KMS-11 (cell line): ENCODE data around the gene SLC6A6.

Experiments
- H2AFZ ChIP-seq: fragments of 200-600 bp; sonication (generic); 2 replicates; pipeline ENCODE4 v1.6.1; 2016; ENCODE audit warnings: antibody characterized with exemption, mixed run types, low read depth
- H3K27ac ChIP-seq: fragments of 200-600 bp; sonication (generic); 2 replicates; pipeline ENCODE4 v1.6.1; 2016; ENCODE audit warnings: mild to moderate bottlenecking, mixed run types
- H3K27me3 ChIP-seq: fragments of 200-600 bp; sonication (generic); 2 replicates; pipeline ENCODE4 v1.6.1; 2017; ENCODE audit warnings: mild to moderate bottlenecking, low read depth, mixed run types, moderate library complexity; ENCODE audit not compliant: insufficient read depth
- H3K36me3 ChIP-seq: fragments of 200-600 bp; sonication (generic); 2 replicates; pipeline ENCODE4 v1.6.1; 2017; ENCODE audit warnings: mild to moderate bottlenecking, mixed run types; ENCODE audit not compliant: insufficient read depth
- H3K4me1 ChIP-seq: fragments of 200-600 bp; sonication (generic); 2 replicates; pipeline ENCODE4 v1.6.1; 2016; ENCODE audit warnings: mild to moderate bottlenecking, low read depth, mixed run types; ENCODE audit not compliant: poor library complexity, severe bottlenecking
- H3K4me2 ChIP-seq: fragments of 200-600 bp; sonication (generic); 2 replicates; pipeline ENCODE4 v1.7.0; 2016; ENCODE audit warnings: mild to moderate bottlenecking, mixed run types
- H3K4me3 ChIP-seq: fragments of 200-600 bp; sonication (generic); IDR thresholded peaks from 2 replicates; pipeline ENCODE4 v1.6.1; 2017; ENCODE audit warnings: low read depth, low read length, mixed read lengths; ENCODE audit not compliant: insufficient read depth
- H3K79me2 ChIP-seq: fragments of 200-600 bp; sonication (generic); 2 replicates; pipeline ENCODE4 v1.6.1; 2016; ENCODE audit warnings: low read depth, mixed run types; ENCODE audit not compliant: insufficient read depth
- H3K9ac ChIP-seq: fragments of 200-600 bp; sonication (generic); 2 replicates; pipeline ENCODE4 v1.6.1; 2016; ENCODE audit warnings: mild to moderate bottlenecking, mixed run types
- H4K20me1 ChIP-seq: fragments of 200-600 bp; sonication (generic); 2 replicates; pipeline ENCODE4 v1.6.1; 2016; ENCODE audit warnings: mild to moderate bottlenecking, mixed run types; ENCODE audit not compliant: insufficient read depth
- TF ChIP-seq, protein P1 (sequence below): fragments of 200-600 bp; sonication (generic); conservative IDR thresholded peaks from 2 replicates; pipeline ENCODE4 v1.6.1; 2017; ENCODE audit warnings: low read depth, mild to moderate bottlenecking, antibody characterized with exemption, low read length, moderate library complexity, mixed read lengths

Gene SLC6A6

DNA sequence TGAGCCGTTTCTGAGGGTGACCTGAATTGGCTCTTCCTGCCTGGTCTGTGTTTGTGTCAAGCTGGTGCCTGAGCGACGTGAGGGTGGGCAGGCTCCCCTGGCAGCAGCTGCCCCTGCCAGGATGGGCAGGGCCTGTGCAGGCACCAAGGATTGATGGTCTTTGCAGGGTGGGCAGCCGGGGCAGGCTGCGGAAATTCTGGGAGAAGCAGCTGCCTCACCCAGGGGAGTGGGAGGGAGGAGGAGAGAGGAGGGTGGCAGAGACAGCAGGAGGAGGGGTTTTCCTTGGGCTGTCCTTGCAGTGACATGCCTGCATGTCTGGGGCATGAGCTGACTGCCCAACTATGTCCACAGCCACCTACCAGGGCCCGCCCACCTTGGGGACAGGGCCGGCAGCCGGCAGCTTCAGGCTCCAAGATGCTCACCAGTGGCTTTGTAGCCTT is 27.9 kb upstream of the SLC6A6 start:
- no peak overlapping the region for H3K27ac ChIP-seq
- H3K79me2 ChIP-seq, result no peaks in the 10 kb centered on the region
- no peak overlapping the region for H2AFZ ChIP-seq
- H3K4me3 ChIP-seq, result no peak overlapping the region
- H4K20me1 ChIP-seq, result no peaks in the 10 kb centered on the region
- TF ChIP-seq, protein P1, sequence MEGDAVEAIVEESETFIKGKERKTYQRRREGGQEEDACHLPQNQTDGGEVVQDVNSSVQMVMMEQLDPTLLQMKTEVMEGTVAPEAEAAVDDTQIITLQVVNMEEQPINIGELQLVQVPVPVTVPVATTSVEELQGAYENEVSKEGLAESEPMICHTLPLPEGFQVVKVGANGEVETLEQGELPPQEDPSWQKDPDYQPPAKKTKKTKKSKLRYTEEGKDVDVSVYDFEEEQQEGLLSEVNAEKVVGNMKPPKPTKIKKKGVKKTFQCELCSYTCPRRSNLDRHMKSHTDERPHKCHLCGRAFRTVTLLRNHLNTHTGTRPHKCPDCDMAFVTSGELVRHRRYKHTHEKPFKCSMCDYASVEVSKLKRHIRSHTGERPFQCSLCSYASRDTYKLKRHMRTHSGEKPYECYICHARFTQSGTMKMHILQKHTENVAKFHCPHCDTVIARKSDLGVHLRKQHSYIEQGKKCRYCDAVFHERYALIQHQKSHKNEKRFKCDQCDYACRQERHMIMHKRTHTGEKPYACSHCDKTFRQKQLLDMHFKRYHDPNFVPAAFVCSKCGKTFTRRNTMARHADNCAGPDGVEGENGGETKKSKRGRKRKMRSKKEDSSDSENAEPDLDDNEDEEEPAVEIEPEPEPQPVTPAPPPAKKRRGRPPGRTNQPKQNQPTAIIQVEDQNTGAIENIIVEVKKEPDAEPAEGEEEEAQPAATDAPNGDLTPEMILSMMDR, result no peak
- H3K27me3 ChIP-seq, result no peaks in the 10 kb centered on the region
- H3K9ac ChIP-seq, result no peak overlapping the region
- no peaks in the 10 kb centered on the region for H3K36me3 ChIP-seq
- H3K4me2 ChIP-seq, result no peak overlapping the region
- peaks cover 10% of the 10 kb centered on the region for H3K4me1 ChIP-seq

DNA sequence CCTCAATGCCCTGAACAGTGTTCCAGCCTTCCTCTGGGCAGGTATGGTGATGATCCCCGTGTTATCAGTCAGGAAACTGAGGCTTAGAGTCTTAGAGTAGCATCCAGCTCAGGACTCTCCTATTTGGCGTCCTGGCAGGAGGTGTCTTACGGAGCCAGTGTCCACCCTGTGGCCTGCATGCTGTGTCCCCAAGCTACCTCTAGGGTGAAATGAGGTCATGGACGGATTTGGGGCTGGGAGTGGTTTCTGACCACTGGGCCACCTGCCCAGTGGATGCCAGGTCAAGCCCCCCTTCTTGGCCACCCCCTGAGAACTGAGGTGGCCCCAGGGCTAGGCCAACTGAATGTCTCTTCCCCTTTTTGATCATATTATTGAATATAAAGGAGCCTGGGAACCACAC is 27.2 kb upstream of the SLC6A6 start:
- no peak overlapping the region for H3K4me2 ChIP-seq
- TF ChIP-seq, protein P1, result no peak
- no peaks in the 10 kb centered on the region for H3K79me2 ChIP-seq
- H3K4me3 ChIP-seq, result no peak overlapping the region
- H3K9ac ChIP-seq, result no peak overlapping the region
- peaks cover 3% of the 10 kb centered on the region for H3K4me1 ChIP-seq
- H4K20me1 ChIP-seq, result no peaks in the 10 kb centered on the region
- no peaks in the 10 kb centered on the region for H3K27me3 ChIP-seq
- no peak overlapping the region for H2AFZ ChIP-seq
- no peaks in the 10 kb centered on the region for H3K36me3 ChIP-seq
- H3K27ac ChIP-seq, result no peak overlapping the region

DNA sequence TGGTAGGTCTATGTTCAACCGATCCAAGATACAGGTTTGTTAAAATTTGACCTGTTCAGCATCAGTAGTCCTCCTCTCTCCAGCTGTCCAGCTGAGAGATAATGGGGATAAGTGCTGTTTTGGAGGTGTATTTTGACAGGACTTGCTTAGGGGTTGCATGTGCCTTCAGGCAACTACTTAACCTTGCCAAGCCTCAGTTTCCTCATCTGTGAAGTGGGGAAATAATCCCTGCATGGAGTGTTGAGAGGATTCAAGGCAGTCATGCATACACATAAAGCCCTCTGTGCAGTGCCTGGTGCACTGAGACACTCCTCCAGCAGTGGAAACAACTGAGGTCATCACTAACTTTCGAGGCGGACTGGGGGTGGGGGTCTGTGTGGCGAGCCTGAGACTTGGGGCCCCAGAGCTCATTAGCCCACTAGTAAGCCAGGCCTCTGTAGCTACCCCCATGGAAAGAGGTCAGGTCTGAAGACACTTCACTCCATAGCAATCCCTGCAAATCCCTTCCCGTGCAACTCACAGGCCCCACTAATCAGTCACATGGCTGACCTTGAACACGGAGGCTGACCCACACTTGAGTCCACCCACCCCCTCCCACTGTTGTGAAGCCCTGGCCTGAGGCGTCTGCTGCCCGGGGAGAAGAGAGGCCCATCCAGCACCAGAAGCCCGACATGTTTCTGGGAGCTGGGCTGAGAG is 25.9 kb upstream of the SLC6A6 start:
- no peak overlapping the region for H3K4me2 ChIP-seq
- no peak overlapping the region for H3K9ac ChIP-seq
- no peak overlapping the region for H3K4me3 ChIP-seq
- no peaks in the 10 kb centered on the region for H4K20me1 ChIP-seq
- no peaks in the 10 kb centered on the region for H3K79me2 ChIP-seq
- H3K27ac ChIP-seq, result no peak overlapping the region
- no peaks in the 10 kb centered on the region for H3K36me3 ChIP-seq
- H3K4me1 ChIP-seq, result no peaks in the 10 kb centered on the region
- H3K27me3 ChIP-seq, result no peaks in the 10 kb centered on the region
- TF ChIP-seq, protein P1, result no peak
- H2AFZ ChIP-seq, result no peak overlapping the region

DNA sequence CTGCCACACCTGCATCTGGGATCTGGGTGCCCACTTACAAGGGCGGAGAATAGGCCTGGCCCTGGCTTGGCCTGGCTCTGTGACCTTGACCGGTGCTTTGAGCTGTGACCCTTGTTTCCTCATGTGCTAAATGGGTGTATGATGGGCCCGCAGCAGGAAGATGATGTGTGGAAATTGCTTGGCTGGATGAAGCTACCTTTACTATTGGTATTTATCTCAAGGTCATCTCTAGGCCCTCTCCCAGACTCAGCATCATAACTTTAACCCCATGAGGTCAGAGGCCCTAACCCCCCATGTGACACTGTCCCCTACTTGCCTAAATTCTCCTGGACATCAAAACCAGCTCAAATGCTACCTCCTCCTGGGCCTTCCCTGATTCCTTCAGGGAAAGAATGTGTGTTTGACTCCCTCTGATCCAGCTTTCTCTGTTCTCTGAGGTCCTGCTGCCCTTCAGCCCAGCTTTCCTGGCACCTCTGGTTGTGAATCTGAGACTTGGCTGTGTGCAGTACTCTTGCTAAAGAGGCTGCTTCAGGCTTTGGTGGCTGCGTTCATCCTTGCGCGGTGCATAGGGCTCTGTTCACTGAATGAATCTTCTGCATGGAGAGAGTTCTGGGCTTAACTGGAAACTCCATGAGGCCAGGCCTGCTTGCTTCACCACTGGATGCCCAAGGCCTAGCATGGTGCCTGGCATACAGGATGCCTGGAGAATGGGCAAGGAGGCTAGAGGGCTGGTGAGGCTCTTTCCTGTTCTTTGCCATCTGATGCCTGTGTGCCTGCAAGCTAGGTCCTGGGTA is 25.2 kb upstream of the SLC6A6 start:
- no peaks in the 10 kb centered on the region for H3K4me1 ChIP-seq
- no peak overlapping the region for H3K4me2 ChIP-seq
- no peaks in the 10 kb centered on the region for H3K27me3 ChIP-seq
- H3K36me3 ChIP-seq, result no peaks in the 10 kb centered on the region
- H3K9ac ChIP-seq, result no peak overlapping the region
- TF ChIP-seq, protein P1, result no peak
- no peaks in the 10 kb centered on the region for H3K79me2 ChIP-seq
- no peak overlapping the region for H2AFZ ChIP-seq
- no peaks in the 10 kb centered on the region for H4K20me1 ChIP-seq
- H3K4me3 ChIP-seq, result no peak overlapping the region
- H3K27ac ChIP-seq, result no peak overlapping the region
